Endothelial cell of hepatic sinusoid (primary cell): ENCODE measurements around the gene GGT7.
"Not testable (repeated sequence)": the region's sequence is repeated elsewhere in the genome, so short reads cannot be mapped to it uniquely, and the experiment has no call there.

Source experiments
- in situ Hi-C: cut with HindIII; loops from 2 replicates; pipeline ENCODE4 v1.10.0; 2017; ENCODE audit warnings: low sequenced_read_pairs

Gene GGT7

GRCh38 chr20:34849778-34850177 lies 22.9 kb downstream of the GGT7 start:
- in situ Hi-C loops: no loop called here

GRCh38 chr20:34848597-34848996 lies 24.1 kb downstream of the GGT7 start:
- in situ Hi-C loops: no loop called here

GRCh38 chr20:34843421-34843820 lies 29.2 kb downstream of the GGT7 start:
- in situ Hi-C loops: no loop called here

GRCh38 chr20:34842143-34842542 lies 30.5 kb downstream of the GGT7 start:
- in situ Hi-C loops: no loop called here

GRCh38 chr20:34834459-34834893 lies 38.2 kb downstream of the GGT7 start:
- in situ Hi-C loops: no loop called here

GRCh38 chr20:34831936-34832335 lies 40.7 kb downstream of the GGT7 start:
- in situ Hi-C loops: no loop called here

GRCh38 chr20:34829191-34829590 lies 43.5 kb downstream of the GGT7 start:
- in situ Hi-C loops: no loop called here

- in situ Hi-C loops: no loop called here
Observed at GRCh38 chr20:34825530-34826362, 46.9 kb downstream of the GGT7 start, which contains the start of gene NCOA6. Gene NCOA6 (minus strand): TSS chr20:34825651. CDS start chr20:34782355, 43,296 bp downstream.

GRCh38 chr20:34824806-34825529 lies 47.7 kb downstream of the GGT7 start:
- in situ Hi-C loops: no loop called here

GRCh38 chr20:34824452-34824805 lies 48.2 kb downstream of the GGT7 start:
- in situ Hi-C loops: no loop called here

- in situ Hi-C loops: no loop called here
Observed at GRCh38 chr20:34824026-34824425, 48.6 kb downstream of the GGT7 start.

GRCh38 chr20:34820805-34821578 lies 51.7 kb downstream of the GGT7 start:
- in situ Hi-C loops: no loop called here

- in situ Hi-C loops: no loop called here
Observed at GRCh38 chr20:34817801-34818200, 54.9 kb downstream of the GGT7 start.

GRCh38 chr20:34817072-34817471 lies 55.6 kb downstream of the GGT7 start:
- in situ Hi-C loops: no loop called here

- in situ Hi-C loops: no loop called here
Observed at GRCh38 chr20:34815636-34816035, 57.0 kb downstream of the GGT7 start.

- in situ Hi-C loops: no loop called here
Observed at GRCh38 chr20:34808583-34808982, 64.1 kb downstream of the GGT7 start.

GRCh38 chr20:34807944-34808465 lies 64.7 kb downstream of the GGT7 start:
- in situ Hi-C loops: not testable (repeated sequence)

GRCh38 chr20:34806255-34806654 lies 66.4 kb downstream of the GGT7 start:
- in situ Hi-C loops: no loop called here

GRCh38 chr20:34798871-34799270 lies 73.8 kb downstream of the GGT7 start:
- in situ Hi-C loops: no loop called here

- in situ Hi-C loops: no loop called here
Observed at GRCh38 chr20:34798328-34798727, 74.3 kb downstream of the GGT7 start.
